ENCODE measurements around the gene RBM39. TPM values are rescaled to one million over a fixed set of nuclear protein-coding genes. Genes with fewer than 3 reads are reported as not detected.

The RBM39 gene
- total and polyA plus RNA-seq, 2 of the 13 experiments (the other 11 are each of a cell fraction or from before 2014, with no cell fraction given) = 788 to 920 TPM

GRCh38 chr20:35702051-35702823 lies 39.8 kb downstream of the RBM39 start (continued):
- TF ChIP-seq, protein P1, sequence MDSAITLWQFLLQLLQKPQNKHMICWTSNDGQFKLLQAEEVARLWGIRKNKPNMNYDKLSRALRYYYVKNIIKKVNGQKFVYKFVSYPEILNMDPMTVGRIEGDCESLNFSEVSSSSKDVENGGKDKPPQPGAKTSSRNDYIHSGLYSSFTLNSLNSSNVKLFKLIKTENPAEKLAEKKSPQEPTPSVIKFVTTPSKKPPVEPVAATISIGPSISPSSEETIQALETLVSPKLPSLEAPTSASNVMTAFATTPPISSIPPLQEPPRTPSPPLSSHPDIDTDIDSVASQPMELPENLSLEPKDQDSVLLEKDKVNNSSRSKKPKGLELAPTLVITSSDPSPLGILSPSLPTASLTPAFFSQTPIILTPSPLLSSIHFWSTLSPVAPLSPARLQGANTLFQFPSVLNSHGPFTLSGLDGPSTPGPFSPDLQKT (CRISPR knock-in tag; IDR thresholded peaks at IDR 0.05; ENCODE audit: borderline replicate concordance) = no peak
- TF ChIP-seq CBX1 (IDR thresholded peaks at IDR 0.05; ENCODE audit: low read depth) = no peak
- no peak; the same call in 1 of the 2 replicates for TF ChIP-seq E2F5 (CRISPR knock-in tag; conservative IDR thresholded peaks at IDR 0.05)
- no peak for TF ChIP-seq PHF21A (CRISPR knock-in tag; IDR thresholded peaks at IDR 0.05)
- TF ChIP-seq BATF2 (CRISPR knock-in tag; IDR thresholded peaks at IDR 0.05) = no peak
- TF ChIP-seq NFE2 (CRISPR knock-in tag; IDR thresholded peaks at IDR 0.05) = no peak
- TF ChIP-seq ZBTB7A (CRISPR knock-in tag; IDR thresholded peaks at IDR 0.05) = no peak
- TF ChIP-seq SOX5 (CRISPR knock-in tag; IDR thresholded peaks at IDR 0.05; ENCODE audit: borderline replicate concordance) = no peak
- peak; percentile 17; the same call in 1 of the 2 replicates for TF ChIP-seq KLF12 (CRISPR knock-in tag; IDR thresholded peaks at IDR 0.05; ENCODE audit: borderline replicate concordance)
- peak; percentile 61; the same call in 1 of the 2 replicates for TF ChIP-seq ZNF562 (CRISPR knock-in tag; IDR thresholded peaks at IDR 0.05; ENCODE audit: borderline replicate concordance)
- no peak for TF ChIP-seq HNF4A (CRISPR knock-in tag; IDR thresholded peaks at IDR 0.05)
- TF ChIP-seq MIER2 (CRISPR knock-in tag; IDR thresholded peaks at IDR 0.05) = no peak
- TF ChIP-seq ZNF687 (CRISPR knock-in tag; IDR thresholded peaks at IDR 0.05) = peak; percentile 37; the same call in 1 of the 2 replicates
- TF ChIP-seq SOX6 (IDR thresholded peaks at IDR 0.05) = no peak
- TF ChIP-seq SOX6 (CRISPR knock-in tag; IDR thresholded peaks at IDR 0.05) = no peak; the same call in 1 of the 2 replicates
- no peak for TF ChIP-seq ZZZ3 (CRISPR knock-in tag; IDR thresholded peaks at IDR 0.05; ENCODE audit: borderline replicate concordance)
- TF ChIP-seq TERF1 (CRISPR knock-in tag; IDR thresholded peaks at IDR 0.05) = no peak
- no peak for TF ChIP-seq ZNF556 (CRISPR knock-in tag; IDR thresholded peaks at IDR 0.05; ENCODE audit: borderline replicate concordance)
- no peak for TF ChIP-seq ZNF468 (CRISPR knock-in tag; IDR thresholded peaks at IDR 0.05)
- TF ChIP-seq, protein P2, sequence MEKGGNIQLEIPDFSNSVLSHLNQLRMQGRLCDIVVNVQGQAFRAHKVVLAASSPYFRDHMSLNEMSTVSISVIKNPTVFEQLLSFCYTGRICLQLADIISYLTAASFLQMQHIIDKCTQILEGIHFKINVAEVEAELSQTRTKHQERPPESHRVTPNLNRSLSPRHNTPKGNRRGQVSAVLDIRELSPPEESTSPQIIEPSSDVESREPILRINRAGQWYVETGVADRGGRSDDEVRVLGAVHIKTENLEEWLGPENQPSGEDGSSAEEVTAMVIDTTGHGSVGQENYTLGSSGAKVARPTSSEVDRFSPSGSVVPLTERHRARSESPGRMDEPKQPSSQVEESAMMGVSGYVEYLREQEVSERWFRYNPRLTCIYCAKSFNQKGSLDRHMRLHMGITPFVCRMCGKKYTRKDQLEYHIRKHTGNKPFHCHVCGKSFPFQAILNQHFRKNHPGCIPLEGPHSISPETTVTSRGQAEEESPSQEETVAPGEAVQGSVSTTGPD (CRISPR knock-in tag; IDR thresholded peaks at IDR 0.05) = no peak
